Putamen (tissue), 1 donor: ENCODE results near the gene TEAD1.

Experiments
- DNase-seq: peaks from one replicate; pipeline ENCODE4 v3.0.0-alpha.2; 2016; ENCODE audit warnings: low spot score

TEAD1 gene

GRCh38 chr11:12835286-12835685, 161.1 kb downstream of the TEAD1 start:
- no peak for DNase-seq

- DNase-seq, result no peak
These were observed 164.4 kb downstream of the TEAD1 start for GRCh38 chr11:12838463-12839123.

DNA sequence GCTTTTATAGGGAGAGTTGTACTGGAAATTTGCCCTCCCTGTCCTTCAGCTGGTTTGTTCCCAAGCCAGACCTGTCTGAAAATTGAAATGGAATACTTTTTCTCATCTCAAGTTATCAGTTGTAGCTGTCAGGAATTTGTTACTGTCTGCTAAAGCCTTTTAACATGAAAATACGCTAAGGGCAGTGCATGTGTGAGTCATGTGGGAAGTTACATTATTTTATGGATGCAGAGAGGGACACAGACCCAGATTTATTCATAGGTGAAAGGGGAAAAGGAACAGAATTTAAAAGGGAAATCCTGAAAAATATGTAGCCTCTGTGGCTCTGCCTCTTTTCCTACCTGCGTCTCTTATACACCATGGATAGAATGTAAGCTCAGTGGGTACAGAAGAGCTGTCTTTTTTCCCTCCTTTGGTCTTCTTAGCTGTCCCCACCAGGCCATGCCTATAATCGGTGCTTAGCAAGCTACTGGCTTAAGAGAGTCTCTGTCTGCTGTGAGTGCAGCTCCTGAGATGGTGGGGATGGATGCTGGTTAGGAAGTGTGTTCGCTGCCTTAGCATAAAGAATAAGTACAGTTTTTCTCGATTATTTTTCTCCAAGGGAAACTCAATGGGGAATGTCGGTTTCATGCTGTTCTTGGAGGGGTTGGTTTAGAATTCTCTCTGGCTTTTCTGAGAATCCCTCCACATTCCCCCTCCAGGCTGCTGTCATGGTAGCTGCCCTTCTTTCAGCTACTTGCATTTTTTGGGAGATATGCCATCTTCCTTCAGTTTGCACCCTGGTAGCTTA, 166.8 kb downstream of the TEAD1 start:
- no peak for DNase-seq

- DNase-seq, result peak; percentile 41
These were observed 167.9 kb downstream of the TEAD1 start for GRCh38 chr11:12841946-12842630.

DNA sequence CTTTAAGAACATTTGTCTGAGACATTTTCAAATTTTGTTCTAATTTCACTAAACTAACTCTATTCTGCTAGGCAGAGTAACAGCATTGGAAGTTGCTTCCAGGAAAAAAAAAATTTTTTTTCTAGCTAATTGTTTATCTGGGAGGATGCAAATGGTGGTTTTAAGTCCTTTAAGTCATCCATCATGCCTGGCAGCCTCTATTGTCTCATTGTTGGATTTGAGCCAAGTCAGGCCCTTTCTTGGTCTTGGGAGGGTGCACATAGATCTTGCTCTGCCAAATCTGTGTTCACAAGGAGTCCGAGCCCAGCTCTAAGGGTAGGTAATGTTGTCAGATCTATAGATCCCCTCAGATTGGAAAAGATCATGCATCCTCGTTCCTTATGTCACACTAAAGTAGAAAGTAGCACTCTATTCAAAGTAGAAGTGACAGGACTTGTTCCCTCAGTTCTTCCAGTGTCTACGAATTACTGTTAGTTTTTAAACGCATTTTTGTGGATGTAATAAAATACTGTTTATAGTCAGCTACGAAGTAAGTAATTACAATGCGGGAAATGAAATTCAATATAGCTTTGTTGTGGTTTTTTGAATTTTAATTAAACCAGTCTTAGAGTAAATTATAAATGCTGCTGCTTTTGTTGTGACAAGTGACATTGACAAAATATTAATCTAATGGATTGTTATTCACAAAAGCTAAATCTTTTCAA, 168.9 kb downstream of the TEAD1 start:
- no peak for DNase-seq

- DNase-seq, result no peak
These were observed 170.9 kb downstream of the TEAD1 start for GRCh38 chr11:12845163-12845562.

DNA sequence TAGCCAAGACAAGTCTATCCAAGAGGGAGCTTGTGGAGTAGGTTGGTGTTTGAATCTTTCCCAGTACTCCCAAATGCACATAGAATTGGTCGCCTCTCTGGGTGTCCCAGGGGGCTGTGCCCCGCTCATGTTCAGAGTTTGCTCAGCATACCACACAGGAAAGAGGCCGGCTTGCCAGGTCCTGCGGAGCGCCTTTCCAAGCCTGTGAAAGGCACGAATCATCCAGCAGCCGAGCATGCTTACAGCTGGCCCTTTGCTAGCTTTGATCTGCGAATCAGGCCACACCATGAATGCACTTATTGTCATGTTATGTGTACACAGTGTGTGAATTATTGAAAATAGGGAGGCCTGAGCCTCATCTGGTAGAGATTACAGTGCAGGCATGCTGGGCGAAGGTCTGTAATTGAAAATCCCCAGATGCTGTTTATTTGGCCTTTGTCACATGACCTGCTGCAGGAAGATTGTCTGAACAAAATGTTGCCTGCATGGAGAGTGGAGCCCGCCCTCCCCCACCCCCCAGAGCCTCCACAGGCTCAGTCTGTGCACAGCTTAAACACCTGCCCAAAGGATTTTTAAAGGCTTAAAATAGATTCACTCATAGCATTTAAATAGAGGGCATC, 171.6 kb downstream of the TEAD1 start:
- DNase-seq, result no peak

DNA sequence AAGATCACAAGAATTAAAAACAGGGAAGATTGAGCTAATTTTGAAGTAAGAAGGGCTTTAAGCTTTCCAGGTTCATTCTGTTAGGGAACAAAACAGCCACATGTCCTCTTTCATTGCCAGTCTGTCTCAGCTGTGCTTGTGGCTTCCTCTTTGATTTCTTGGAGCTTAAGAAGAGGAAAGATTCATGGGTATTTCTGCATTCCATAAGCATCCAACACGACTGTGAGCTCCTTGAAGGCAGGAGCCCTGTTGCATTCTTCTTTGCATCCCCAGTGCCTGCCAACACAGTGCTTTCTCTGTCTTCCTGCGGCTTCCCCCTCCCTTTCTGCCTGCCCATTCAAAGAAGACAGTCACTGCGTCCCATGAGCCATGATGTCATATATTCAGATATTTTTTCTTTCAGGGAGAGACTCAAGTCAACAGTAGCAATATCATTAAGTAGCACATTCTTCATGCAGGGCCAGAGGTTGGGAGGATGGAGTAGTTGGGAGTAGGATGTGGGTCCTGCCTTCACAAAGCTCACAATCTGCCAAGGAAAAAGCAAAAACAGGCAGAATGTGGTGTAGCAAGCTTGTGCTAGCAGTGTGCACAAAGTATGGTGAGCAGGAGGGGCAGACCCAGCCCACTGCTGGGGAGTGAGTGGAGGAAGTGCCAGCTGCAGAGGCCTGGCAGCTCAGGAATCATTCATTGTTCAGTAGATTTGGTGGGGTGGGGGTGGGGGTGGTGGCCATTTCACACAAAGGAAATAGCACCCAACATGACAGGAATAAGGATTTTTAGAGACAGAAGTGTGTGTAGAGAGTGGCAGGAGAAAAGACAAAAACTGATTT, 172.8 kb downstream of the TEAD1 start:
- no peak for DNase-seq

GRCh38 chr11:12848413-12848812, 174.2 kb downstream of the TEAD1 start:
- DNase-seq, result no peak

DNA sequence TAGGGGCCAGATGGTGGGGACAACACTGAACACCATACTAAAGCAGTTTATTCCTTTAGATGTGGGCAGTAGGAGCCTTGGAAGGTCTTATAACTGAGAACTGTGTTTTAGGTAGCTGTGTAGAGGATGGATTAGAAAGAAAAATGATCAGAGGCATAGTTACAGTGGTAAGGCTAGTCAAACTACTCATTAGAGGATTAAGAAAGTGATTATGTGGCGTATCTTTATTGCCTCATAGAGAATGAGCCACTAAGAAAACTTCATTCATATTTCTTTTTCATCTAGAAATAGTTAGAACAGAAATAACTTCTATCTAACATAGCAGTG, 179.1 kb downstream of the TEAD1 start:
- DNase-seq, result no peak

DNA sequence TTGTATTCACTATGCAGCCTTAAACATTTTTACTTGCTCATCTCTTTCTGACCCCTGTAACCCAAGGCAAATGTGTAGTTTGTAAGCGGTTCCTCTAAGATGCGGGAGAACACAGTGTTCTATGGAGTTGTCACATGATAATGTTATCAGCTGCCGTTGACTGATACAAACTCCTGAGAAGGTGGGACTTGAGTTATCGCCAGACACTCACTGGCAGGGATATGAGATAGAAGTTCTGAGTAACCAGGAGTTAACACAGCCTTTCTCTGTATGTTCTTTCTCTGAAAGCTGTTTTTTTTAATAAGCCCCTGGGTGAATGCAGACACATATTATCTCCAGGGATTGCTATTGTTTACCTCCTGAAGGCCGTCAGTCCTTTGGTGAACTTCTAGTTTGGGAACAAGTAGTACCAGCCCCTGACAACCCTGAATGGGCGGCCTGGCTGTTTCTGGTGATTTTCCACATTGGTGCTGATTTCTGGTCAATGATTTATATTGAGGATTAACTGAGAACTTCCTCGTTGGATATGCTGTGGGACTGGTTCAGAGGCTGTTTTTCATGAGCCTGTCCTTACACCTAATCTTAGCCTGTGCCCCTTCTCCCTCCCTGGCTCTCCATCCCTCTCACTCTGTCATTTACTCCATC, 179.6 kb downstream of the TEAD1 start:
- DNase-seq, result no peak

DNA sequence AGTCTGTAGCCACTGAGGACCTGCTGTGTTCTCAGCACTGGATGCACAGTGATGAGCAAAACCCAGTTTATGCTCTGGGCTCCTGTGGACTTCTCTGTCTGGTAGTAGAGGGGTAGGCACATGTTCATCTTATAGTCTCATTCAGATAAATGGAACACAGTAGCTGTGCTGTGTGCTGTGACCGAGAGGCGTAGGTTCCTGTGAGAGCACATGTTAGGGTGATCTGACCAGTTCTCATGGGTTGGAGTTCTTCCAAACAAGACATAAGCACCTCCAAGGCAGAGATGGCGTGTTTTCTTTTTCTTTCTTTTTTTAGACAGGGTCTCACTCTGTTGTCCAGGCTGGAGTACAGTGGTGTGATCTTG, 180.1 kb downstream of the TEAD1 start:
- no peak for DNase-seq

DNA sequence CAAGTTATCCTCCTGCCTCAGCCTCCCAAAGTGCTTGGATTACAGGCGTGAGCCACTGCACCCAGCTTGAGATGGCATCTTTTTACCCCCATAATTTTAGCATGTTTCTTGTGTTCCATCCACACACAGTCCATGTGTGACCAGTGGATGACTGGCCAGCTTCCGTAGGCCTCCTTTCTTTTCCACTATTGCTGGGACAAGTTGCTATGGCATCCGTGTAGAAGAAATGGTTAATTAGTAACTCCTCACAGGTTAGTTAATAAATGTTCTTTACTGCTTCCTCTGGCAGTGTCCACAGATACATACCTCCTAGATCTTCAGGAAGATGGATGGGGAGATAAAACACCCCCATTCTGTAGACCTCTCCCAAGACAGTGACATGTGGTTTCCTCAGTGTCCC, 180.6 kb downstream of the TEAD1 start:
- no peak for DNase-seq

DNA sequence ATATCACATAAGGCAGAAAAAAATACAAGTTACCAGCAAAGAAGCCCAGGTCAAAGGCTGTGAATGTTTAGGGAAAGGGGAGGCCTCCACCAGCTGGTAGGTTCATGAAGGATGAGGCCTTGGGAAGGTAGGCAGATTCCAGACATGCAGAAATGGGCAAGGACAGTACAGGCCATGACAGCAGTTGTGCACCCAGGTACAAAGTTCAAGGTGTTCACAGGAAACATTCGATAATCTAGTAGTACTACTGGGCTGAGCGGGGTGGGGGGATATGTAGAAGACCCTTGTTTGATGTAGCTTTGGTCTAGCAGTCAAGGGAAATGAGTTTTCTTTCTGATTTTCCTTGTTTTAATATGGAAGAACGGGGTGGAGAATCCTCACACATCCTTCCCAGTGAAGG, 182.1 kb downstream of the TEAD1 start:
- DNase-seq, result no peak

DNA sequence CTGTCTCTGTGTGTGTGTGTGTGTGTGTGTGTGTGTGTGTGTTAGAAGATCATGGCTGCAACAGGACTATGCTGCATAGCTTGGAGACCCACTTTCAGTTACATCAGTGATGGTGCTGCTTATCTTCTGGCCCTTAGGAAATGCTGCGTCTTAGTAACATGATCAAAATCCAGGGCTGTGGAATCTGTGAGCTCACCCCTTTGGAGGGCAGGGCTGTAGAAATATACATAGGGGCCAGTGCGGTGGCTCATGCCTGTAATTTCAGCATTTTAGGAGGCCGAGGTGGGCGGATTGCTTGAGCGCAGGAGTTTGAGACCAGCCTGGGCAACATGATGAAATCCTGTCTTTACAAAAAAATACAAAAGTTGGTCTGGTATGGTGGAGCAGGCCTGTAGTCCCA, 183.4 kb downstream of the TEAD1 start:
- DNase-seq, result no peak

- no peak for DNase-seq
These were observed 185.8 kb downstream of the TEAD1 start for GRCh38 chr11:12859872-12860657.

DNA sequence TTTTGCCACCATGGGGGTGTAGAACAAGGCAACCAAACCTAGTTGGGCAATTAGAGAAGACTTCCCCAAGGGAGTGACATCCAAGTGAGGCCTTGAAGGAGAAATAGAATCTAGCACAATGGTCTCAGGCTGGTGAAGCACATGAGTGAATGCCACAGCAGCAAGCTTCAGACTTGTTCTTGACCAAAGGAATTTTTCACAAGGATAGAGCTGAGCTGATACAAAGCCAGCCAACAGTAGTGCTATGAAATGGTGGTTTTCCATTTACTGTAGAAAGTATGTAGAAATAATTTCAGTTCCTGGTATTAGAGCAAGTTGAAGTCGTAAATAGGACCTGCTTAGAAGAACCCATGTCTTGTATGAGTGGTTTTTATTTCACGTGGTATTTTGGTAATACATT, 186.6 kb downstream of the TEAD1 start:
- no peak for DNase-seq

- DNase-seq, result peak; percentile 38
These were observed 188.7 kb downstream of the TEAD1 start for GRCh38 chr11:12862696-12863469.

DNA sequence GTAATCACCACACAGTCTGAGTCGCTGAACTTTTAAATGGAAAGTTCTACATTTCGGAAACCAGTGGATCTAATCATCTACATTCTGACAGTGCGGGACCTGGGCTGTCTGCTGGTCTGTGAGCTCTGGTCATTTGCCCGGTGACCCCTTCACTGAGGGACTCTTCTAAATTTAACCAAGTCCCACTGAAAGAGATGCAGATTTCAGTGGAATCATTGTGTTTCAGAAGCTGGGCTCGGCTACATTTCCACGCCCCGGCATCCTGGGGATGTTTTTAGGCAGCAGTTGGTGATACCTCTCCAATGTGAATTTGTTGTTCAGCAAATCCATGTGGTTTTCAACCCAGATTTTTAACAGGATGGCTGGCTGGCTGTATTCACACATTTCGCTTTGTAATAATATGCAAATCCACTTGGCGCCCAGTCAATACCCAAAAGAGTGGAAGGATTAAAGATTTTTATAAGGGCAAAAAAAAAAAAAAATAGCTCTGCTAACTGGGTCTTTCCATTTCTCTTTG, 189.4 kb downstream of the TEAD1 start:
- peak; percentile 45 for DNase-seq
